CD4-positive, CD25-positive, alpha-beta regulatory T cell (primary cell): ENCODE data around the gene TP53TG5. TPM values are rescaled to one million over a fixed set of nuclear protein-coding genes. Genes with fewer than 3 reads are reported as not detected.

ENCODE experiments used
- ATAC-seq, 2 donors: fragments of 150-1000 bp; cut with Tn5 transposase; one replicate each; pipeline ENCODE4 v1.10.0; 2021; ENCODE audit warnings: low read depth in 2 of 2, moderate number of reproducible peaks in 2 of 2, moderate library complexity in 1 of 2
- DNase-seq, 3 donors: peaks; one replicate each; pipeline versions ENCODE4 v3.0.0 to v3.0.0-alpha.2; 2012 to 2022; ENCODE audit warnings: mixed read lengths in 1 of 3
- H3K27ac ChIP-seq: one replicate; pipeline ENCODE4 v1.7.0; 2013; ENCODE audit warnings: mild to moderate bottlenecking, low read length; ENCODE audit not compliant: insufficient read depth, poor library complexity, severe bottlenecking
- H3K27me3 ChIP-seq: one replicate; pipeline ENCODE4 v1.7.0; 2013; ENCODE audit warnings: low read length; ENCODE audit not compliant: control insufficient read depth, insufficient read depth
- H3K36me3 ChIP-seq: one replicate; pipeline ENCODE4 v1.7.0; 2013; ENCODE audit warnings: mild to moderate bottlenecking, low read length, moderate library complexity; ENCODE audit not compliant: control insufficient read depth, insufficient read depth
- H3K4me1 ChIP-seq: 2 replicates; pipeline ENCODE4 v1.7.0; 2013; ENCODE audit warnings: mild to moderate bottlenecking, low read length; ENCODE audit not compliant: insufficient read depth, control insufficient read depth, poor library complexity, severe bottlenecking
- H3K4me3 ChIP-seq: one replicate; pipeline ENCODE4 v1.7.0; 2013; ENCODE audit warnings: low read depth, mild to moderate bottlenecking, low read length, moderate library complexity
- H3K9me3 ChIP-seq, 2 experiments: 1 replicate in 1 of 2; 2 replicates in 1 of 2; pipeline ENCODE4 v1.7.0; 2013; ENCODE audit warnings: low read length in 2 of 2, mild to moderate bottlenecking in 1 of 2, moderate library complexity in 1 of 2; ENCODE audit not compliant: control insufficient read depth in 2 of 2
- H3K27ac Mint-ChIP-seq, 3 donors: one replicate each; pipeline ENCODE4 v1.8.0; 2020 to 2022; ENCODE audit warnings: mild to moderate bottlenecking in 3 of 3, mixed read lengths in 3 of 3, moderate library complexity in 2 of 3
- H3K27me3 Mint-ChIP-seq: one replicate; pipeline ENCODE4 v1.8.0; 2022; ENCODE audit warnings: mild to moderate bottlenecking, mixed read lengths
- H3K36me3 Mint-ChIP-seq: one replicate; pipeline ENCODE4 v1.8.0; 2020; ENCODE audit warnings: mixed read lengths
- H3K4me1 Mint-ChIP-seq, 4 donors: one replicate each; pipeline ENCODE4 v1.8.0; 2020 to 2022; ENCODE audit warnings: mixed read lengths in 4 of 4, mild to moderate bottlenecking in 1 of 4
- H3K4me3 Mint-ChIP-seq, 4 donors: one replicate each; pipeline ENCODE4 v1.8.0; 2020 to 2022; ENCODE audit warnings: mild to moderate bottlenecking in 4 of 4, mixed read lengths in 4 of 4, moderate library complexity in 3 of 4
- H3K9me3 Mint-ChIP-seq, 7 donors: one replicate each; pipeline ENCODE4 v1.8.0; 2020 to 2022; ENCODE audit warnings: mixed read lengths in 7 of 7, mild to moderate bottlenecking in 3 of 7, moderate library complexity in 2 of 7
- polyA plus RNA-seq, 4 donors: library from polyadenylated mRNA; unstranded; fragments of 300-500 nt; fragmentation: Illumina TruSeq; gene quantifications; one replicate each; pipeline ENCODE4 v1.2.3, GENCODE V29; 2021
- total RNA-seq: library from RNA; stranded (reverse); gene quantifications from one replicate; pipeline ENCODE4 v1.2.3, GENCODE V29; 2022

Gene TP53TG5
- total and polyA plus RNA-seq, 5 donors from 2014 or later, result 0.18 to 0.56 (median 0.23) TPM; not detected in 1

DNA sequence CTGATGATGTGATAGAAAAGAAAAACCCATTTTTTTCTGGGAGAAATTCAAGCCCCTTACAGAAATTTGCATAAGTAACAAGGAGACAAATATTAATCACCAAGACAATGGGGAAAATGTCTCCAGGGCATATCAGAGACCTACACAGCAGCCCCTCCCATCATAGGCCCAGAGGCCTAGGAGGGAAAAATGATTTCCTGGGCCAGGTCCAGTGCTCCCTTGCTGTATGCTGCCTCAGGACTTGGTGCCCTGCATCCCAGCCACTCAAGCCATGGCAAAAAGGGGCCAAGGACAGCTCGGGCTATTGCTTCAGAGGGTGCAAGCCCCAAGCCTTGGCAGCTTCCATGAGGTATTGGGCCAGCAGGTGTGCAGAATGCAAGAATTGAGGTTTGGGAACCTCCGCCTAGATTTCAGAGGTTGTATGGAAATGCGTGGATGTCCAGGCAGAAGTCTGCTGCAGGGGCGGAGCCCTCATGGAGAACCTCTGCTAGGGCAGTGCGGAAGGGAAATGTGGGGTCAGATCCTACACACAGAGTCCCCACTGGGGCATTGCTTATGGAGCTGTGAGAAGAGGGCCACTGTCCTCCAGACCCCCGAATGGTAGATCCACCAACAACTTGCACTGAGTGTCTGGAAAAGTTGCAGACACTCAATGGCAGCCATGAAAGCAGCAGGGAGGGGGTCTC lies 22.4 kb upstream of the TP53TG5 start:
- Mint-ChIP-seq H3K36me3 (peaks cover 14% of the 10 kb centered on the region), H3K27ac (no peak overlapping the region), H3K27me3 (no peaks in the 10 kb centered on the region), H3K9me3 (peaks cover 3 to 24% (median 11%) of the 10 kb centered on the region in 7 donors), H3K4me3 (peak overlapping the region in 1 of 4 donors; percentile 81), H3K4me1 (peaks cover 0 to 8% (median under 1%) of the 10 kb centered on the region in 4 donors)
- Histone ChIP-seq H3K4me3 (no peak overlapping the region), H3K27ac (no peak overlapping the region), H3K27me3 (no peaks in the 10 kb centered on the region), H3K36me3 (no peaks in the 10 kb centered on the region), H3K9me3 (peaks cover 8 to 15% of the 10 kb centered on the region in 2 experiments), H3K4me1 (peaks cover 3% of the 10 kb centered on the region)
- ATAC-seq (no peak), DNase-seq (no peak)

DNA sequence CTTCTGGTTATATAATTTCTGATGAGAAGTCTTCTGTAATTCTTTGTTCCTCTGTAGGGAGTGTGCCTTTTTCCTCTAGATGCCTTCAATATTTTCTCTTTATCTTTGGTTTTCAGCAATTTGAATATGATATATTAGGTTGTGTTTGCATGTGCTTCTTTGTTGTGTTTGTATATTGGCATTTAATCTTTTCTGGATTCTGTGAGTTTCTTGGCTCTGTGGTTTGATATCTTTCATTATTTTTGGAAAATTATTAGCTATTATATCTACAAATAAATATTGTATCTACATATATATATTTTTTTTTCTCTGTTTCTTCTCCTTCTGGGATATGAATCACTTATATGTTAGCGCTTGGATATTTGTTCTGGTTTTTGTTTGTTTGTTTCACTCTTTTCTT lies 20.9 kb upstream of the TP53TG5 start:
- Histone ChIP-seq H3K27me3 (no peaks in the 10 kb centered on the region), H3K36me3 (no peaks in the 10 kb centered on the region), H3K27ac (no peak overlapping the region), H3K4me1 (no peaks in the 10 kb centered on the region), H3K4me3 (no peak overlapping the region), H3K9me3 (peaks cover 8 to 15% of the 10 kb centered on the region in 2 experiments)
- Mint-ChIP-seq H3K9me3 (peaks cover 3 to 24% (median 11%) of the 10 kb centered on the region in 7 donors), H3K4me3 (no peak overlapping the region), H3K36me3 (peaks cover 14% of the 10 kb centered on the region), H3K27me3 (no peaks in the 10 kb centered on the region), H3K4me1 (no peaks in the 10 kb centered on the region), H3K27ac (no peak overlapping the region)
- ATAC-seq (no peak), DNase-seq (no peak)

DNA sequence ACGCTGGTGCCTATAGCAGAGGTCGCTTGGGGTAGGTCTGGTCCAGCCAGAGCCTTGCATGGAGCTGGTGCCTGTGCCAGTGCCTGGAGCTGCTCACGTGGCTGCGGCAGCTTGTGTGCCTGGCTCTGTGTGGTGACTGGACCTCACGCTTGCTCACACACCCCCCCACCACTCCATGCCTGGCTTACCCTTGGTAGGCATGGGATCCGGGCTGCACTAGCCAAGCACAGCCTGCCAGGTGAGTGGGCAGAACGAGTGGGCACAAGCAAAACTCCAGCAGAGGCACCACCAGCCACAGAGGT lies 16.9 kb upstream of the TP53TG5 start:
- no peaks in the 10 kb centered on the region for H3K36me3 ChIP-seq
- H3K27me3 ChIP-seq, result no peaks in the 10 kb centered on the region
- no peak overlapping the region for H3K27ac ChIP-seq
- ATAC-seq (no peak), DNase-seq (no peak)
- peaks cover 0 to 6% (median 3%) of the 10 kb centered on the region in 7 donors for H3K9me3 Mint-ChIP-seq
- H3K4me1 Mint-ChIP-seq, result peaks cover 0 to 8% (median 3%) of the 10 kb centered on the region in 4 donors
- H3K4me3 ChIP-seq, result no peak overlapping the region
- H3K27ac Mint-ChIP-seq, result no peak overlapping the region
- H3K9me3 ChIP-seq, result peaks cover 1 to 4% of the 10 kb centered on the region in 2 experiments
- no peak overlapping the region for H3K4me3 Mint-ChIP-seq
- no peaks in the 10 kb centered on the region for H3K27me3 Mint-ChIP-seq
- peaks cover 12% of the 10 kb centered on the region for H3K36me3 Mint-ChIP-seq
- H3K4me1 ChIP-seq, result no peaks in the 10 kb centered on the region

DNA sequence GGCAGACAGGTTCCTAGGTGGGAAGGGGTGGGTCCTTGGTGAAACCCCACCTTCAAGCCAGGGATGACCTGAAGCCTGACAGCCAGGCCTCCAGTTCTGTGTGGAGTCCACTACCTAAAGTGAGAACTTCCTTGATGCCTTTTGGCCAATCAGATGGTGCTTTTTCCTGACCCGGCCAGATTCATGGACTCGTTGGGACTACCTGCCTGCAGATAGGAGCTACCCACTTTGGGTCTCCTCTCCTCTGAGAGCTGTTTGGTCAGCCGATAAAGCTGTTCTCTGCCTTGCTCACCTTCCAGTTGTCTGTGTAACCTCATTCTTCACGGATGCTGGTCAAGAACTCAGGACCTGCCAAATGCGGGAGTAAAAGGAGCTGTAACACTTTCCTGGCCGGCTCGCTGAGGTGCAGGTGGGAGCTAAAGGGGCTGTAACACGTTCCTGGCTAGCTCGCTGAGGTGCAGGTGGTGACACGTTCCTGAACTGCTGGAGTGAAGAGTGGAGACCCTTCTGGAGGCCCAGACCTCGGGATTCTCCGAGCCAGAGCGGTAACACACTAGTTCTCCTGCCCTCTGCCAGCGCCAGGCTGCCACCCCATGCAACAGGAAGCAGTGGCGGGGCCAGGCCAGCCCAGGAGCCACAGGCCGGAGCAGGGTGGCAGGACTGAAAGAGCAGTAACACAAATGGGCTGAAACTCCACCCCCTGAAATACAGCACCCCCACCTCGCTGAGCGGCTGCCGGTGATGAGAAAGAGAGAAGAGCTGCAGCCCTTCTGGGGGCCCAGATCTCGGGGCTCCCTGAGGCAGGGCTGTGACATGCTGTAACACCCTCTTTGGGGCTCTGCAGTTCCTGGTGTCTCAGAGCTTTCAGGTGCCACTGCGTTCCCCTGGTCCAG lies 16.3 kb upstream of the TP53TG5 start:
- Mint-ChIP-seq H3K27me3 (no peaks in the 10 kb centered on the region), H3K9me3 (peaks cover 0 to 3% (median 0%) of the 10 kb centered on the region in 7 donors), H3K4me3 (no peak overlapping the region), H3K4me1 (peaks cover 0 to 10% (median 4%) of the 10 kb centered on the region in 4 donors), H3K27ac (no peak overlapping the region), H3K36me3 (peaks cover 10% of the 10 kb centered on the region)
- Histone ChIP-seq H3K9me3 (no peaks in the 10 kb centered on the region), H3K27me3 (no peaks in the 10 kb centered on the region), H3K36me3 (no peaks in the 10 kb centered on the region), H3K4me3 (no peak overlapping the region), H3K4me1 (no peaks in the 10 kb centered on the region), H3K27ac (no peak overlapping the region)
- DNase-seq (no peak), ATAC-seq (no peak)

DNA sequence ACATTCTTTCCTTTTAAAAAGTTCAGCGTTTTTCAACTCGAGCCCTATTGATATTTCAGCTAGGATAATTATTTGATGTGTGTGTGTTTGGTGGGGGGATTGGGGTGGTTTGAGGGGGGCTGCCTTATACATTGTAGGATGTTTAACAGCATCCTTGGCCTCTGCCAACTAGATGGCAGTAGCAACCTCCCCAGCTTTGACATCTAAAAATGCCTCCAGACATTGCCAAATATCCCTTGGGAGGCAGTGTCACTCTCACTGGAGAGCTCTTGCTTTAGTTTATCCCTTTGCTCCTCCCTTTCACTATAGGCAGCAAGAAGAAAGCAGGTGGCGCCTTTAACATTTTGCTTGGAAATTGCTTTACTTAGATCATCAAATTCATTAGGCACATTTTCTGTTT lies 14.6 kb upstream of the TP53TG5 start:
- no peak overlapping the region for H3K4me3 Mint-ChIP-seq
- DNase-seq (no peak), ATAC-seq (no peak)
- peaks cover 19% of the 10 kb centered on the region for H3K36me3 Mint-ChIP-seq
- peaks cover 0 to 11% (median 7%) of the 10 kb centered on the region in 4 donors for H3K4me1 Mint-ChIP-seq
- Histone ChIP-seq H3K4me1 (no peaks in the 10 kb centered on the region), H3K36me3 (no peaks in the 10 kb centered on the region), H3K27me3 (no peaks in the 10 kb centered on the region), H3K4me3 (no peak overlapping the region), H3K9me3 (no peaks in the 10 kb centered on the region), H3K27ac (no peak overlapping the region)
- H3K9me3 Mint-ChIP-seq, result peaks cover 0 to 2% (median 0%) of the 10 kb centered on the region in 7 donors
- H3K27ac Mint-ChIP-seq, result no peak overlapping the region
- H3K27me3 Mint-ChIP-seq, result no peaks in the 10 kb centered on the region

DNA sequence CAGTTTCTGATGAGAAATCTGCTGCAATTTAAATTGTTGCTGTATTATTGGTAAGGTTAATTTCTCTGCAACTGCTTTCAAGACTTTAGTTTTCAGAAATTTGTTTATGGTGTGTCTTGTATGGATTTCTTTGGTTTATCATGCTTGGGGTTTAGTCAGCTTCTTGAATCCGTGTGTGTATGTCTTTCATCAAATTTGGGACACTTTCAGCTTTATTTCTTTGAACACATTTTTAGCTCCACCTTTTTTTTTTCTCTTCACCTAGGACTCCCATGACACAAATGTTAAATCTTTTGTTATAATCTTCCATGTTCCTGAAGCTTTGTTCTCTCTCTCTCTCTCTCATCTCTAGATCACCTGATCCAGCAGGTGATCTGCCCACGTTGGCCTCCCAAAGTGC lies 13.4 kb upstream of the TP53TG5 start:
- Histone ChIP-seq H3K4me3 (no peak overlapping the region), H3K36me3 (peaks cover 4% of the 10 kb centered on the region), H3K4me1 (no peaks in the 10 kb centered on the region), H3K27ac (no peak overlapping the region), H3K27me3 (no peaks in the 10 kb centered on the region), H3K9me3 (no peaks in the 10 kb centered on the region)
- ATAC-seq (no peak), DNase-seq (no peak)
- peaks cover 0 to 7% (median 0%) of the 10 kb centered on the region in 7 donors for H3K9me3 Mint-ChIP-seq
- no peak overlapping the region for H3K27ac Mint-ChIP-seq
- no peaks in the 10 kb centered on the region for H3K27me3 Mint-ChIP-seq
- H3K4me1 Mint-ChIP-seq, result peaks cover 0 to 14% (median 7%) of the 10 kb centered on the region in 4 donors
- no peak overlapping the region for H3K4me3 Mint-ChIP-seq
- H3K36me3 Mint-ChIP-seq, result peaks cover 23% of the 10 kb centered on the region

DNA sequence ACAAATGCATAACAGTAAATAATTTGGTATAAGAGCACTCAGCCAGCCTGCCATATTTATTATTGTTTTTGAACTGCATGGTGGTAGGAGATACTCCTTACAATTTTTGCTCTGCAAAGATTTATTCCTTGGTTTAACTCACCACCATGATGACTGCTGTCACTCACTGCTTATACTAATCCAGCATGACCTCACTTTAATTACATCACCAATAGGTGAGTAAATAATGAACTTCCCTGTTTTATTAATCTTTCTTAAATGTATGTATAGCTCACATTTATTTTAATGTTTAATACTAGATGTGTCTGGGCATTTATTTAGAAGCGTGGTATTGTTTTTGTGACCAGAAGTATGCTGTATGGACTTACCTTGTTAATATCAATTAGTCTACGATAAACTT lies 12.8 kb upstream of the TP53TG5 start:
- H3K4me1 Mint-ChIP-seq, result peaks cover 0 to 14% (median 7%) of the 10 kb centered on the region in 4 donors
- peaks cover 0 to 7% (median 0%) of the 10 kb centered on the region in 7 donors for H3K9me3 Mint-ChIP-seq
- peaks cover 22% of the 10 kb centered on the region for H3K36me3 Mint-ChIP-seq
- Histone ChIP-seq H3K4me1 (no peaks in the 10 kb centered on the region), H3K27me3 (no peaks in the 10 kb centered on the region), H3K4me3 (no peak overlapping the region), H3K36me3 (peaks cover 4% of the 10 kb centered on the region), H3K9me3 (no peaks in the 10 kb centered on the region), H3K27ac (no peak overlapping the region)
- H3K27ac Mint-ChIP-seq, result no peak overlapping the region
- H3K4me3 Mint-ChIP-seq, result no peak overlapping the region
- no peaks in the 10 kb centered on the region for H3K27me3 Mint-ChIP-seq
- ATAC-seq (no peak), DNase-seq (no peak)
